HS-27A (cell line): ENCODE results near the gene C2orf81.
A peak's percentile ranks its signal among the peaks of the same experiment; 100 is the strongest.
"Not testable (repeated sequence)": the region's sequence is repeated elsewhere in the genome, so short reads cannot be mapped to it uniquely, and the experiment has no call there.

ENCODE experiments used
- DNase-seq: peaks from one replicate; pipeline ENCODE4 v3.0.0-alpha.2; 2012; ENCODE audit warnings: low read depth, missing footprints

Gene C2orf81

GRCh38 chr2:74423231-74424095 is 2.0 kb upstream of the C2orf81 start:
- DNase-seq = no peak

DNA sequence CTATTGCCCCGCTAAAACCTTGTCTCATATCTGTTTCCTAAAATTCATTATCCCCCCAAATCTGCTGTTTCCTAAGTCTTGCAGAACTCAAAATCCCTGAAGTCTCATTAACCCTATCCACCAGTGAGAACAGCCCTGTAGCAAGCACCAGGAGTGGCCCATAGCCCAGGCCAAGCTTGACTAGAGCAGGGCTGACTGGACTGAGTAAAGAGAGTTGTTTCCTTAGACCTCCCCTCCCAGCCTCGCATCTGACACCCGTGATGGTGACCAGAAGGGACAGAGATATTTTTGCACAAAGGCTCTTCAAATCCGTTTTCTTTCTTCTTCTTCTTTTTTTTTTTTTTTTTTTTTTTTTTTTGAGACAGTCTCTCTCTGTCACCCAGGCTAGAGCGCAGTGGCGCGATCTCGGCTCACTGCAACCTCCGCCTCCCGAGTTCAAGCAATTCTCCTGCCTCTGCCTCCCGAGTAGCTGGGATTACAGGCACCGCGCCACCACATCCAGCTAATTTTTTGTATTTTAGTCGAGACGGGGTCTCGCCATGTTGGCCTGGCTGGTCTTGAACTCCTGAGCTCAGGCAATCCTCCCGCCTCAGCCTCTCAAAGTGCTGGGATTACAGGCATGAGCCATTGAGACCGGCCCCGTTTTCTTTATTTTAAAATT is 846 bp downstream of the C2orf81 start:
- not testable (repeated sequence) for DNase-seq

GRCh38 chr2:74420006-74420405 is 1.4 kb downstream of the C2orf81 start:
- DNase-seq = no peak

- DNase-seq = no peak
Measured at GRCh38 chr2:74419345-74419744, 2.1 kb downstream of the C2orf81 start.

DNA sequence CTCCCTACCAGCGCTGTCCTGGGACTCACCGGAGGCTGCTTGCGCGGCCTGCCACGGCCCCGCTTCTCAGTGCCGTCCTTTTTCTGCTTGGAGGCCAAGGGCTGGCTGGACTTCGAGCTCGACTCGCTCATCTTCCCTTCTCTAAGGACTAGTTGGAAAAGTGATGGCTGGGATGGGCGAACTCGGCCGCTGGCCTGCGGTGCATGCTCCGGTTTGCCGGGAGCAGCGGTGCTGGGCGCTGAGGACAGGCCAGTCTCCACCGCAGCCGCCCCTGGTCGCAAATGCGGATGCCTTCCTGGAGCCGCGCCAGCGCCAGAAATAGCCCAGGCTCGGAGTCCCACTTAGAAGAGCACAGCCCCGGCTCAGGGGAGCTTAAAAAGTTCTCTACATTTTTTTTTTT is 3.1 kb downstream of the C2orf81 start:
- no peak for DNase-seq

GRCh38 chr2:74417763-74418162 is 3.7 kb downstream of the C2orf81 start:
- DNase-seq = no peak

- no peak for DNase-seq
Measured at GRCh38 chr2:74417197-74417596, 4.2 kb downstream of the C2orf81 start.

DNA sequence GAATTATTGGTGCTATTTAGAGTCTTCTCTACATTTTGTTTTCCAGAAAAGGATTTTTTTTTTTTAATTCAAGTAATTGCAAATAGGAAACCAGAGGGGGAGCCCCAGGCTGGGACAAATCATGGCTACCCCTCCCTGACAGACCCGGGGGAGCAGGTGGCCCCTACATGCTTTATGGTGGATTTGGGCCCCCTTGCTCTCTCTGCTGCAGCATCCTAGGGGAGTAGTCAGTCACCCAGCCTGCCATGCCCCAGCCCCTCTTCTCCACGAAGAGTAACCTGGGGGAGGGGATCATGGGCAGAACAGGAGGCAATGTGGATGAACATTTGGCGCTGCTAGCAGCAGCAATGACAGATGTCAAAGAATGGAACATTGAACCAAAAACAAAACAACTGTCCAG is 4.6 kb downstream of the C2orf81 start:
- DNase-seq = no peak

- no peak for DNase-seq
Measured at GRCh38 chr2:74415762-74416395, 5.5 kb downstream of the C2orf81 start.

GRCh38 chr2:74414881-74415761 is 6.3 kb downstream of the C2orf81 start:
- no peak for DNase-seq

- no peak for DNase-seq
Measured at GRCh38 chr2:74414441-74414840, 7.0 kb downstream of the C2orf81 start.

DNA sequence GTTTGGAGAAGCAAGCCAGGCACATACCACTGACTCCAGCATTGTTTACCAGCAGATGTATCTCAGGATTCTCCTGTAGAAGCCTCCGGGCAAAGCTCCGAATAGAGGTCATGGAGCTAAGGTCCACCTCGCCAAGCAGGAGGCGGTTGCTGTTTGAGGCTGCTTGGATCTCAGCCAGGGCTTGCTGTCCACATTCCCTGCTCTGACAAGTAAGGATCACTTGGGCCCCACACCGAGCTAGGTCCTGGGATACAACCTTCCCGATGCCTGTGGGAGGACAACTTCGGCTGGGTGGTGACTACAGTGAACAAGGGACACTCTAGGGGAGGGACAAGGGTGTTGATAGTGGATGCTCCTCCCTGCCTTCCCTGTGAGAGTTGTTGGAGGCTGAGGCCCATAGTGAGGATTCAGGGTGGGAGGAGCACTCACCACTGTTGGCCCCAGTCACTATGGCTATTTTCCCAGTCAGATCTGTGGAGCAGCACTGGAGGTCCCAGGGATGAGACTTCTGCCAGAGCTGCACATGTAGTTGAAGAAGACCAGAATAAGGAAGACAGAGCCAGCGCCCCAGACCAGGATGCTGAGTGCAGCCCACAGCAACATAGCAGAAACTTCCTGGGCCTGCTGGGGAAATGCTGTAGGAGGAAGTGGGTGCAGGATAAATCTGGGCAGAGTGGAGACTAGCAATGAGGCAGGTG is 8.3 kb downstream of the C2orf81 start:
- no peak for DNase-seq

- DNase-seq = no peak
Measured at GRCh38 chr2:74407682-74408081, 13.7 kb downstream of the C2orf81 start.

GRCh38 chr2:74406035-74406434 is 15.4 kb downstream of the C2orf81 start:
- DNase-seq = no peak

DNA sequence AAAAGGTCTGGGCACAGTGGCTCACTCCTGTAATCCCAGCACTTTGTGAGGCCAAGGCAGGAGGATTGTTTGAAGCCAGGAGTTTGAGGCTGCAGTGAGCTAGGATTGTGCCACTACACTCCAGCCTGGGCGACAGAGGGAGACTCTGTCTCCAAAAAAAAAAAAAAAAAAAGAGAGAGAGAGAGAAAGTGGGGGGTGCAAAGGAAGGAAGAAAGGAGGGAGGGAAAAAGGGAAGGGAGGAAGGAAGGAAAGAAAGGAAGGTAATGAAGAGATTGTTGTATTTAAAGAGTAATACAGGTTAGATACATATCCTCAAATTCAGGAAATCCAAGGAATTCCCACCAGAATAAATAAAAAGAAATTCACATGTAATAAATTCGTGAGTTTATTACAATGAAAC is 19.5 kb downstream of the C2orf81 start:
- DNase-seq = no peak

DNA sequence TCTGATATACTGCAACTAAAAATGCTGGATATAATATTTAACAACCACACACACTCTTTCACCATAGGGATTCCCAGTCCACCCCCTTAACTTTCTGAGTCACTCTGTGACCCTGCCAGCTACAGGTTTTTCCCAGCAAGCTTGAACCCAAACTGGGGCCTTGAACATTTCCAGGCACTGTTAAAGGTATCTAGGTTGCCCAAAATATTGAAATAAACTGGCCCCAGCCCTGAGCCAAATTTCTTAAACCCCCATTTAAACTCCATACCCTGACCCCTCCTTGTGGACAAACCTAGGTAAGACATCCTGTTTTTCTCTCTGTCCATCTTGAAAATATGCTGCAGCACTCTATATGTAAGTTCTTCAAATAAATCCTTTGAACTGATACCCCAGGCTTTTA is 21.6 kb downstream of the C2orf81 start:
- no peak for DNase-seq

GRCh38 chr2:74396149-74396548 is 25.3 kb downstream of the C2orf81 start:
- no peak for DNase-seq

- DNase-seq = no peak
Measured at GRCh38 chr2:74393525-74393924, 27.9 kb downstream of the C2orf81 start.

- DNase-seq = no peak
Measured at GRCh38 chr2:74392449-74392743, 29.0 kb downstream of the C2orf81 start.

- DNase-seq = peak; percentile 84
Measured at GRCh38 chr2:74391580-74392448, 29.6 kb downstream of the C2orf81 start.

GRCh38 chr2:74391209-74391579 is 30.2 kb downstream of the C2orf81 start:
- no peak for DNase-seq
